Lung (tissue), 12 donors: ENCODE measurements around the gene SAMD1. TPM values are rescaled to one million over a fixed set of nuclear protein-coding genes. Genes with fewer than 3 reads are reported as not detected.

Experiments used
- ATAC-seq: fragments of 200-7000 bp; cut with Tn5 transposase; one replicate; pipeline ENCODE4 v1.9.1; 2020; ENCODE audit warnings: moderate number of reproducible peaks; ENCODE audit not compliant: insufficient read depth, low FRiP score
- DNase-seq, 3 donors: peaks; one replicate each; pipeline ENCODE4 v3.0.0-alpha.2; 2013 to 2017
- H3K27ac ChIP-seq, 2 donors: one replicate each; pipeline ENCODE4 v1.5.1; 2013; ENCODE audit warnings: mild to moderate bottlenecking in 2 of 2, moderate library complexity in 2 of 2, control low read depth in 1 of 2, inconsistent platforms in 1 of 2, low read depth in 1 of 2, low read length in 1 of 2
- H3K27me3 ChIP-seq, 3 donors: one replicate each; pipeline ENCODE4 v1.5.1; 2013; ENCODE audit warnings: low read length in 2 of 3; ENCODE audit not compliant: control insufficient read depth in 3 of 3, insufficient read depth in 3 of 3
- H3K36me3 ChIP-seq, 4 donors: one replicate each; pipeline ENCODE4 v1.5.1; 2013; ENCODE audit warnings: low read length in 4 of 4, mild to moderate bottlenecking in 1 of 4, moderate library complexity in 1 of 4; ENCODE audit not compliant: control insufficient read depth in 4 of 4, insufficient read depth in 4 of 4
- H3K4me1 ChIP-seq, 5 donors: one replicate each; pipeline ENCODE4 v1.5.1; 2013; ENCODE audit warnings: low read length in 5 of 5, mild to moderate bottlenecking in 2 of 5, moderate library complexity in 1 of 5; ENCODE audit not compliant: control insufficient read depth in 5 of 5, insufficient read depth in 5 of 5
- H3K4me3 ChIP-seq: one replicate; pipeline ENCODE4 v1.5.1; 2013; ENCODE audit warnings: mild to moderate bottlenecking, control low read depth, moderate library complexity
- H3K9ac ChIP-seq, 2 donors: one replicate each; pipeline ENCODE4 v1.5.1; 2013; ENCODE audit warnings: low read length in 2 of 2, control low read depth in 1 of 2; ENCODE audit not compliant: insufficient read depth in 1 of 2
- H3K9me3 ChIP-seq, 4 donors: one replicate each; pipeline ENCODE4 v1.5.1; 2013; ENCODE audit warnings: low read length in 3 of 4, mild to moderate bottlenecking in 1 of 4, moderate library complexity in 1 of 4; ENCODE audit not compliant: control insufficient read depth in 4 of 4, insufficient read depth in 3 of 4
- CTCF ChIP-seq: IDR thresholded peaks from 2 replicates; pipeline ENCODE4 v1.5.1; 2012; ENCODE audit warnings: mild to moderate bottlenecking; ENCODE audit errors: control extremely low read depth, extremely low read depth
- WGBS, 2 donors: extraction: QIAGEN DNeasy Blood & Tissue Kit; methylation state at CpG; one replicate each; pipeline ENCODE4 v1.1.7; 2013; 5-methylcytosine and 5-hydroxymethylcytosine counted together
- polyA plus RNA-seq, 2 donors: library from polyadenylated mRNA; stranded (reverse); fragments of 200-250 nt; gene quantifications; one replicate each; pipeline ENCODE4 v1.2.1, GENCODE V29; 2013
- total RNA-seq, 2 donors: library from RNA; depleted of rRNA in 1 of 2; stranded (reverse); fragments of >200 nt in 1 of 2; gene quantifications; one replicate each; pipeline ENCODE4 v1.2.1, GENCODE V29; 2014 to 2021
- donor health status: control.
- donor health status: control.
- donor health status: Bipolar disorder and iron deficiency.
- donor health status: healthy.
- donor health status: DM: yes; HTN: yes; CAD: no.

Gene SAMD1
- total and polyA plus RNA-seq, 4 donors: 32.9 to 48.8 (median 39.4) TPM

- Histone ChIP-seq H3K4me1 (peaks cover 5 to 29% (median 17%) of the 10 kb centered on the region in 5 donors), H3K9ac (no peak overlapping the region), H3K36me3 (peaks cover 0 to 5% (median 0%) of the 10 kb centered on the region in 4 donors), H3K4me3 (no peak overlapping the region), H3K9me3 (no peaks in the 10 kb centered on the region), H3K27ac (peak overlapping the region; percentile 95), H3K27me3 (no peaks in the 10 kb centered on the region)
- TF ChIP-seq CTCF: no peak
- WGBS, 2 donors: 86 to 94% methylated on average over 7 of the region's 7 CpGs
- ATAC-seq (no peak), DNase-seq (no peak)
These were observed 29.3 kb upstream of the SAMD1 start for GRCh38 chr19:14119644-14120496.

GRCh38 chr19:14119146-14119545 lies 28.6 kb upstream of the SAMD1 start:
- peaks cover 0 to 2% (median 0%) of the 10 kb centered on the region in 4 donors for H3K36me3 ChIP-seq

GRCh38 chr19:14118165-14119051 lies 27.9 kb upstream of the SAMD1 start:
- Histone ChIP-seq H3K4me3 (no peak overlapping the region), H3K36me3 (peaks cover 0 to 2% (median 0%) of the 10 kb centered on the region in 4 donors), H3K4me1 (peaks cover 6 to 38% (median 19%) of the 10 kb centered on the region in 5 donors), H3K27me3 (no peaks in the 10 kb centered on the region), H3K9ac (peak overlapping the region; percentile 37 to 67), H3K27ac (peak overlapping the region; percentile 95), H3K9me3 (no peaks in the 10 kb centered on the region)
- WGBS, 2 donors: 2% methylated on average over 55 to 61 of the region's 61 CpGs
- DNase-seq (peak; percentile 63 to 77 (median 66)), ATAC-seq (peak; percentile 8)
- TF ChIP-seq CTCF: no peak

More at GRCh38 chr19:14119146-14119545, 28.6 kb upstream of the SAMD1 start:
- H3K4me3 ChIP-seq: no peak overlapping the region
- peaks cover 5 to 31% (median 17%) of the 10 kb centered on the region in 5 donors for H3K4me1 ChIP-seq
- no peak for TF ChIP-seq CTCF
- DNase-seq (no peak), ATAC-seq (no peak)
- WGBS, 2 donors: 24 to 37% methylated on average over 3 of the region's 3 CpGs
- H3K27ac ChIP-seq: peak overlapping the region; percentile 95
- no peaks in the 10 kb centered on the region for H3K27me3 ChIP-seq
- H3K9ac ChIP-seq: peak overlapping the region in 1 of 2 donors; percentile 67
- H3K9me3 ChIP-seq: no peaks in the 10 kb centered on the region
